Caco-2 (cell line): ENCODE data around the gene CEP120. TPM values are rescaled to one million over a fixed set of nuclear protein-coding genes. Genes with fewer than 3 reads are reported as not detected.

ENCODE experiments used
- BruUV-seq: library from RNA; stranded (reverse); fragments of 400-500 nt; replicated peaks from 2 replicates; lab custom pipeline; 2021; lab: Mats Ljungman, UMichigan
- CTCF ChIA-PET: fragments of 300-600 bp; sonication (Branson Sonifier 250); formaldehyde crosslinking; loops from one replicate; lab custom pipeline; 2022; ENCODE audit warnings: antibody characterized with exemption; lab: Charles Lee
- POLR2A ChIA-PET: fragments of 300-600 bp; sonication (Branson Sonifier 250); formaldehyde crosslinking; loops from one replicate; lab custom pipeline; 2022; ENCODE audit warnings: antibody characterized with exemption; lab: Charles Lee
- DNase-seq, 2 experiments: peaks; one replicate each; pipeline versions ENCODE4 v3.0.0 to v3.0.0-alpha.2; 2020 to 2022
- H3K27me3 ChIP-seq: replicated peaks from 2 replicates; pipeline ENCODE4 v1.6.0; 2011; ENCODE audit warnings: low read length; ENCODE audit not compliant: control insufficient read depth, insufficient read depth
- H3K36me3 ChIP-seq: 2 replicates; pipeline ENCODE4 v1.5.1; 2011; ENCODE audit warnings: low read length; ENCODE audit not compliant: control insufficient read depth, insufficient read depth
- H3K4me1 ChIP-seq: fragments of 250-450 bp; sonication (Bioruptor Pico); 2 replicates; pipeline ENCODE4 v1.5.1; 2020; ENCODE audit warnings: mild to moderate bottlenecking
- H3K4me3 ChIP-seq: 2 replicates; pipeline ENCODE4 v1.5.1; 2011; ENCODE audit warnings: low read depth, mild to moderate bottlenecking, control low read depth, low read length
- H3K9me3 ChIP-seq: fragments of 250-450 bp; sonication (Bioruptor Pico); 2 replicates; pipeline ENCODE4 v1.5.1; 2020; ENCODE audit warnings: mild to moderate bottlenecking, moderate library complexity
- H3K27ac Mint-ChIP-seq: one replicate; pipeline ENCODE4 v1.8.0; 2022; ENCODE audit warnings: mixed read lengths; ENCODE audit not compliant: unreplicated experiment
- H3K27me3 Mint-ChIP-seq: one replicate; pipeline ENCODE4 v1.8.0; 2022; ENCODE audit warnings: mixed read lengths; ENCODE audit not compliant: insufficient read depth, unreplicated experiment
- H3K36me3 Mint-ChIP-seq: one replicate; pipeline ENCODE4 v1.8.0; 2022; ENCODE audit warnings: mild to moderate bottlenecking, mixed read lengths; ENCODE audit not compliant: insufficient read depth, unreplicated experiment
- H3K4me1 Mint-ChIP-seq: one replicate; pipeline ENCODE4 v1.8.0; 2022; ENCODE audit warnings: low read depth, mixed read lengths; ENCODE audit not compliant: unreplicated experiment
- H3K4me3 Mint-ChIP-seq: one replicate; pipeline ENCODE4 v1.8.0; 2022; ENCODE audit warnings: mild to moderate bottlenecking, moderate library complexity, mixed read lengths; ENCODE audit not compliant: unreplicated experiment
- H3K9me3 Mint-ChIP-seq: one replicate; pipeline ENCODE4 v1.8.0; 2022; ENCODE audit warnings: mixed read lengths; ENCODE audit not compliant: unreplicated experiment
- intact Hi-C: fragments of 100-400 bp; cut with micrococcal nuclease; formaldehyde crosslinking; loops from one replicate; pipeline ENCODE4 v1.10.0; 2022; ENCODE audit not compliant: unreplicated experiment
- total RNA-seq: library from RNA; stranded (reverse); gene quantifications from 2 replicates; pipeline ENCODE4 v1.2.3, GENCODE V29; 2022
- TF ChIP-seq, protein P1 (sequence below), 2 experiments: fragments of 200-600 bp in 1 of 2; IDR thresholded peaks; 1 replicate in 1 of 2; 2 replicates in 1 of 2; pipeline versions ENCODE4 v1.5.1 to v1.8.0; 2011 to 2022; ENCODE audit warnings: antibody characterized with exemption in 1 of 2, control low read depth in 1 of 2, inconsistent platforms in 1 of 2, low read depth in 1 of 2, low read length in 1 of 2, mild to moderate bottlenecking in 1 of 2, moderate library complexity in 1 of 2; ENCODE audit not compliant: insufficient read depth in 1 of 2, severe bottlenecking in 1 of 2, unreplicated experiment in 1 of 2

Gene CEP120
- total RNA-seq, 1 experiment from 2014 or later = 25.8 TPM

DNA sequence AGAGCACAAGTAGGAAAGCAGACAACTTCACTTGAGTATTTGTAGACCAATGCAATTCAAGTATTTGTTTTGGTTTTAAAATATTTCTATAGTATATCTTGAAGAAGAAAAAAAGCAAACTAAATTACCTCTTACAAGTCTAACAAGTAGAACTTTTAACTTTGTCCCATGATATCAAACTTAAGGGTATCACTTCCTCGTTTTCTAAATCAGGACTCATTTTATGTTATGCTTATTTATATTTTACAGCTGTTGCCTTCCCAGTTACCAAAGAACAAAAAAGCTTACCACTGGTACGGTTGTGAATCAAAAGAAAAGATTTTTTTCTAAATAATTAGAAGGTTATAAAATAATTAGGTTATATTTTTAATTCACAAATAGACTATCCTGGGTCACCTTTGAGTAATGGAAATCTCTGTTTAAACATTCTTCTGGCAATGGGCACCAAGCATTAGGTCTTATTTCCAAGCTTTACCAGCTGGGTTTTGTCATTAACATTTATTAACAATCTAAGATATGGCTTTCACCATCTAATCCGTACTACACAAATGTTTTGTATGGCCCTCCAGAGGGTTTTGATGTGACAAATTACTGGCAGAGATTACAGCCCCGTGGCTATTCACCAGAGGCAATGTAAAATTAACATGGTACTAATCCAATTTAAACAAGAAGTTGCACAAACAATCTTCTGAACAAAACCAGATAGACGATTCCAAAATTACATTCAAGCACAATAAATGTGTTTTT lies 63.6 kb downstream of the CEP120 start:
- Histone ChIP-seq H3K4me3 (no peak overlapping the region), H3K4me1 (no peaks in the 10 kb centered on the region), H3K27me3 (no peaks in the 10 kb centered on the region), H3K36me3 (no peaks in the 10 kb centered on the region; the same call in 1 of the 2 replicates), H3K9me3 (peaks cover 4% of the 10 kb centered on the region; the same call in 1 of the 2 replicates)
- H3K4me1 Mint-ChIP-seq = no peaks in the 10 kb centered on the region
- no peak for DNase-seq
- intact Hi-C loops = no loop called here
- TF ChIP-seq, protein P1, sequence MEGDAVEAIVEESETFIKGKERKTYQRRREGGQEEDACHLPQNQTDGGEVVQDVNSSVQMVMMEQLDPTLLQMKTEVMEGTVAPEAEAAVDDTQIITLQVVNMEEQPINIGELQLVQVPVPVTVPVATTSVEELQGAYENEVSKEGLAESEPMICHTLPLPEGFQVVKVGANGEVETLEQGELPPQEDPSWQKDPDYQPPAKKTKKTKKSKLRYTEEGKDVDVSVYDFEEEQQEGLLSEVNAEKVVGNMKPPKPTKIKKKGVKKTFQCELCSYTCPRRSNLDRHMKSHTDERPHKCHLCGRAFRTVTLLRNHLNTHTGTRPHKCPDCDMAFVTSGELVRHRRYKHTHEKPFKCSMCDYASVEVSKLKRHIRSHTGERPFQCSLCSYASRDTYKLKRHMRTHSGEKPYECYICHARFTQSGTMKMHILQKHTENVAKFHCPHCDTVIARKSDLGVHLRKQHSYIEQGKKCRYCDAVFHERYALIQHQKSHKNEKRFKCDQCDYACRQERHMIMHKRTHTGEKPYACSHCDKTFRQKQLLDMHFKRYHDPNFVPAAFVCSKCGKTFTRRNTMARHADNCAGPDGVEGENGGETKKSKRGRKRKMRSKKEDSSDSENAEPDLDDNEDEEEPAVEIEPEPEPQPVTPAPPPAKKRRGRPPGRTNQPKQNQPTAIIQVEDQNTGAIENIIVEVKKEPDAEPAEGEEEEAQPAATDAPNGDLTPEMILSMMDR (IDR thresholded peaks at IDR 0.05; ENCODE audit: insufficient read depth in 1 of 2, low read depth in 1 of 2, low read length in 1 of 2, severe bottlenecking in 1 of 2, unreplicated experiment in 1 of 2) = no peak
- H3K27ac Mint-ChIP-seq = no peak overlapping the region
- H3K4me3 Mint-ChIP-seq = no peak overlapping the region
- H3K36me3 Mint-ChIP-seq = peaks cover 28% of the 10 kb centered on the region
- ChIA-PET POLR2A (no interaction called here), CTCF (no interaction called here)
- H3K27me3 Mint-ChIP-seq = no peaks in the 10 kb centered on the region
- BruUV-seq = no TSS peak
- H3K9me3 Mint-ChIP-seq = no peaks in the 10 kb centered on the region

DNA sequence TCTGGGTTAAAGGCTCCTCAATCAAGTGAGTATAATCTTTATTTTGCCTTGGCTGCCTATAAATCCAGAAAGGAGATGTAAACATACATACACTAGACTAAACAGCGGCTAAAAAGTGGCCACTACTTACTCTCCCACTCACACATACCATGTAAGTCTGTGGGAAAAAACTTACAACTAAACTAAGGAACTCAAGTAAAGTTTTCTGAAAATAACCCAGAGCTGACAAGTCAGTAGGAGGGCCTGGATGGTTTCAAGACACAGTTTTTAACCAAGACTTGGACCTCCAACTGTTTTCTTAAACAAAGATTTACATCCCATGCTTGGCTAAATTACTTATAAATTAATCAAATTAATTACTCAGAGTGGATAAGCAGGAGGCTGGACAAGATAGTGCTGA lies 64.5 kb downstream of the CEP120 start:
- POLR2A ChIA-PET = no interaction called here
- Mint-ChIP-seq H3K4me1 (no peaks in the 10 kb centered on the region), H3K9me3 (no peaks in the 10 kb centered on the region), H3K36me3 (peaks cover 28% of the 10 kb centered on the region), H3K4me3 (no peak overlapping the region), H3K27me3 (no peaks in the 10 kb centered on the region), H3K27ac (no peak overlapping the region)
- Histone ChIP-seq H3K36me3 (no peaks in the 10 kb centered on the region; the same call in 1 of the 2 replicates), H3K9me3 (peaks cover 4% of the 10 kb centered on the region; the same call in 1 of the 2 replicates), H3K27me3 (no peaks in the 10 kb centered on the region), H3K4me3 (no peak overlapping the region), H3K4me1 (no peaks in the 10 kb centered on the region)
- DNase-seq = no peak
- CTCF ChIA-PET = no interaction called here
- intact Hi-C loops = no loop called here
- no TSS peak for BruUV-seq
- TF ChIP-seq, protein P1 (IDR thresholded peaks at IDR 0.05; ENCODE audit: insufficient read depth in 1 of 2, low read depth in 1 of 2, low read length in 1 of 2, severe bottlenecking in 1 of 2, unreplicated experiment in 1 of 2) = no peak

DNA sequence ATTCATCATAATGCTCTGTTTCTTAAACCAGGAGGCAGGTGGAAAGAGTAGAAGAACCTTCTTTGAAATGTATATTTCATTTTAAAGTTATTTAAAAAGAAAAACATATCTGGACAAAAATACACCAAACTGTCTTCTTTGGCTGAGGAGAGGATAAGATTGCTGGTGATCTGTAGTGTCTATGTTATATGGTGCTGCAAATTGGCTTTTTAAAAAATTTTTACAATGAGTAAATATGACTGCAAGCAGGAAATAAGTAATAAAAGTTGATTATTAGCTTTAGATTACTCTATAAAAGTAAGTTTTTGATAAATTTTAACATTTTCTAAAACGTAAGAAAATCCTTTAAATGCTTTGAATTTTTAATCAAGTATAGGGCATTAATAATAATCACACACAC lies 64.9 kb downstream of the CEP120 start:
- TF ChIP-seq, protein P1 (IDR thresholded peaks at IDR 0.05; ENCODE audit: insufficient read depth in 1 of 2, low read depth in 1 of 2, low read length in 1 of 2, severe bottlenecking in 1 of 2, unreplicated experiment in 1 of 2) = no peak
- Mint-ChIP-seq H3K4me3 (no peak overlapping the region), H3K4me1 (no peaks in the 10 kb centered on the region), H3K27ac (no peak overlapping the region), H3K27me3 (no peaks in the 10 kb centered on the region), H3K36me3 (peaks cover 28% of the 10 kb centered on the region), H3K9me3 (no peaks in the 10 kb centered on the region)
- H3K9me3 ChIP-seq = peaks cover 4% of the 10 kb centered on the region; the same call in 1 of the 2 replicates
- no peak for DNase-seq
- H3K36me3 ChIP-seq = no peaks in the 10 kb centered on the region; the same call in 1 of the 2 replicates
- H3K27me3 ChIP-seq = no peaks in the 10 kb centered on the region
- no peaks in the 10 kb centered on the region for H3K4me1 ChIP-seq
- intact Hi-C loops = no loop called here
- ChIA-PET POLR2A (no interaction called here), CTCF (no interaction called here)
- no peak overlapping the region for H3K4me3 ChIP-seq
- no TSS peak for BruUV-seq
